T-helper 2 cell treated with Interferon-gamma antibody and Interleukin-4, amounts not matched to agents 5 μg/mL and 100 μg/mL, for 36 hours (primary cell): Measurements from ENCODE around the gene EDAR.

Source experiments
- DNase-seq: peaks from one replicate; pipeline ENCODE4 v3.0.0; 2021; ENCODE audit warnings: low spot score
- H3K27ac Mint-ChIP-seq: one replicate; pipeline ENCODE4 v1.8.0; 2021; ENCODE audit warnings: mild to moderate bottlenecking, mixed read lengths
- H3K27me3 Mint-ChIP-seq: one replicate; pipeline ENCODE4 v1.8.0; 2021; ENCODE audit warnings: low read depth, mixed read lengths
- H3K36me3 Mint-ChIP-seq: one replicate; pipeline ENCODE4 v1.8.0; 2021; ENCODE audit warnings: low read depth, mixed read lengths
- H3K4me1 Mint-ChIP-seq: one replicate; pipeline ENCODE4 v1.8.0; 2021; ENCODE audit warnings: low read depth, mixed read lengths
- H3K4me3 Mint-ChIP-seq: one replicate; pipeline ENCODE4 v1.8.0; 2022; ENCODE audit warnings: mild to moderate bottlenecking, moderate library complexity, mixed read lengths
- H3K9me3 Mint-ChIP-seq: one replicate; pipeline ENCODE4 v1.8.0; 2021; ENCODE audit warnings: mixed read lengths

Gene EDAR

GRCh38 chr2:108916122-108916795, 72.8 kb downstream of the EDAR start:
- Mint-ChIP-seq H3K36me3 (no peaks in the 10 kb centered on the region), H3K4me1 (peaks cover 3% of the 10 kb centered on the region), H3K4me3 (no peak overlapping the region), H3K27me3 (no peaks in the 10 kb centered on the region), H3K27ac (no peak overlapping the region), H3K9me3 (no peaks in the 10 kb centered on the region)
- DNase-seq, result no peak

GRCh38 chr2:108912629-108912902, 76.5 kb downstream of the EDAR start:
- H3K27me3 Mint-ChIP-seq, result no peaks in the 10 kb centered on the region
- no peak overlapping the region for H3K4me3 Mint-ChIP-seq
- peaks cover 3% of the 10 kb centered on the region for H3K4me1 Mint-ChIP-seq
- H3K36me3 Mint-ChIP-seq, result no peaks in the 10 kb centered on the region
- no peak overlapping the region for H3K27ac Mint-ChIP-seq
- no peak for DNase-seq
- H3K9me3 Mint-ChIP-seq, result no peaks in the 10 kb centered on the region

GRCh38 chr2:108911807-108912628, 77.0 kb downstream of the EDAR start:
- Mint-ChIP-seq H3K4me1 (peaks cover 3% of the 10 kb centered on the region), H3K27ac (no peak overlapping the region), H3K4me3 (no peak overlapping the region), H3K36me3 (no peaks in the 10 kb centered on the region), H3K27me3 (no peaks in the 10 kb centered on the region), H3K9me3 (no peaks in the 10 kb centered on the region)
- no peak for DNase-seq

GRCh38 chr2:108911401-108911800, 77.6 kb downstream of the EDAR start:
- Mint-ChIP-seq H3K4me3 (no peak overlapping the region), H3K27me3 (no peaks in the 10 kb centered on the region), H3K9me3 (no peaks in the 10 kb centered on the region), H3K36me3 (no peaks in the 10 kb centered on the region), H3K4me1 (peaks cover 3% of the 10 kb centered on the region), H3K27ac (no peak overlapping the region)
- no peak for DNase-seq

- H3K4me1 Mint-ChIP-seq, result peaks cover 3% of the 10 kb centered on the region
- H3K9me3 Mint-ChIP-seq, result no peaks in the 10 kb centered on the region
- H3K36me3 Mint-ChIP-seq, result no peaks in the 10 kb centered on the region
- DNase-seq, result no peak
- H3K4me3 Mint-ChIP-seq, result no peak overlapping the region
- H3K27ac Mint-ChIP-seq, result no peak overlapping the region
- no peaks in the 10 kb centered on the region for H3K27me3 Mint-ChIP-seq
Measured at GRCh38 chr2:108910541-108911396, 78.3 kb downstream of the EDAR start.

GRCh38 chr2:108910011-108910431, 79.0 kb downstream of the EDAR start:
- peaks cover 3% of the 10 kb centered on the region for H3K4me1 Mint-ChIP-seq
- DNase-seq, result no peak
- no peaks in the 10 kb centered on the region for H3K27me3 Mint-ChIP-seq
- no peak overlapping the region for H3K4me3 Mint-ChIP-seq
- no peaks in the 10 kb centered on the region for H3K9me3 Mint-ChIP-seq
- H3K36me3 Mint-ChIP-seq, result no peaks in the 10 kb centered on the region
- no peak overlapping the region for H3K27ac Mint-ChIP-seq

GRCh38 chr2:108909275-108909823, 79.7 kb downstream of the EDAR start:
- Mint-ChIP-seq H3K27me3 (no peaks in the 10 kb centered on the region), H3K4me3 (no peak overlapping the region), H3K27ac (no peak overlapping the region)

GRCh38 chr2:108908713-108909070, 80.3 kb downstream of the EDAR start:
- DNase-seq, result no peak
- H3K9me3 Mint-ChIP-seq, result no peaks in the 10 kb centered on the region
- H3K27me3 Mint-ChIP-seq, result no peaks in the 10 kb centered on the region
- H3K4me1 Mint-ChIP-seq, result no peaks in the 10 kb centered on the region
- H3K27ac Mint-ChIP-seq, result no peak overlapping the region
- H3K36me3 Mint-ChIP-seq, result no peaks in the 10 kb centered on the region
- no peak overlapping the region for H3K4me3 Mint-ChIP-seq

More at GRCh38 chr2:108909275-108909823, 79.7 kb downstream of the EDAR start:
- no peak for DNase-seq
- no peaks in the 10 kb centered on the region for H3K36me3 Mint-ChIP-seq
- H3K9me3 Mint-ChIP-seq, result no peaks in the 10 kb centered on the region
- H3K4me1 Mint-ChIP-seq, result no peaks in the 10 kb centered on the region

GRCh38 chr2:108907822-108908712, 81.0 kb downstream of the EDAR start:
- DNase-seq, result peak; percentile 1
- Mint-ChIP-seq H3K36me3 (no peaks in the 10 kb centered on the region), H3K9me3 (no peaks in the 10 kb centered on the region), H3K4me3 (no peak overlapping the region), H3K4me1 (no peaks in the 10 kb centered on the region), H3K27me3 (no peaks in the 10 kb centered on the region), H3K27ac (no peak overlapping the region)

- DNase-seq, result peak; percentile 1
- Mint-ChIP-seq H3K4me3 (no peak overlapping the region), H3K27ac (no peak overlapping the region), H3K27me3 (no peaks in the 10 kb centered on the region), H3K9me3 (no peaks in the 10 kb centered on the region), H3K4me1 (no peaks in the 10 kb centered on the region), H3K36me3 (no peaks in the 10 kb centered on the region)
Measured at GRCh38 chr2:108906403-108907077, 82.5 kb downstream of the EDAR start.

- H3K27me3 Mint-ChIP-seq, result no peaks in the 10 kb centered on the region
- no peak overlapping the region for H3K4me3 Mint-ChIP-seq
- DNase-seq, result no peak
- no peaks in the 10 kb centered on the region for H3K4me1 Mint-ChIP-seq
- no peaks in the 10 kb centered on the region for H3K36me3 Mint-ChIP-seq
- H3K27ac Mint-ChIP-seq, result no peak overlapping the region
- no peaks in the 10 kb centered on the region for H3K9me3 Mint-ChIP-seq
Measured at GRCh38 chr2:108905906-108906305, 83.1 kb downstream of the EDAR start.

- no peaks in the 10 kb centered on the region for H3K4me1 Mint-ChIP-seq
- H3K27me3 Mint-ChIP-seq, result no peaks in the 10 kb centered on the region
- no peaks in the 10 kb centered on the region for H3K9me3 Mint-ChIP-seq
- H3K27ac Mint-ChIP-seq, result no peak overlapping the region
- H3K36me3 Mint-ChIP-seq, result no peaks in the 10 kb centered on the region
- DNase-seq, result no peak
- H3K4me3 Mint-ChIP-seq, result no peak overlapping the region
Measured at GRCh38 chr2:108905176-108905575, 83.8 kb downstream of the EDAR start.

- Mint-ChIP-seq H3K4me3 (no peak overlapping the region), H3K27me3 (no peaks in the 10 kb centered on the region), H3K36me3 (no peaks in the 10 kb centered on the region), H3K4me1 (no peaks in the 10 kb centered on the region), H3K9me3 (no peaks in the 10 kb centered on the region), H3K27ac (no peak overlapping the region)
- no peak for DNase-seq
Measured at GRCh38 chr2:108904680-108905079, 84.3 kb downstream of the EDAR start.
